ENCODE results near the gene ZNF239.
"Not testable (repeated sequence)": the region's sequence is repeated elsewhere in the genome, so short reads cannot be mapped to it uniquely, and the experiment has no call there.

Gene ZNF239

GRCh38 chr10:43598446-43598845, 24.0 kb upstream of the ZNF239 start:
- TF ChIP-seq, protein P1, sequence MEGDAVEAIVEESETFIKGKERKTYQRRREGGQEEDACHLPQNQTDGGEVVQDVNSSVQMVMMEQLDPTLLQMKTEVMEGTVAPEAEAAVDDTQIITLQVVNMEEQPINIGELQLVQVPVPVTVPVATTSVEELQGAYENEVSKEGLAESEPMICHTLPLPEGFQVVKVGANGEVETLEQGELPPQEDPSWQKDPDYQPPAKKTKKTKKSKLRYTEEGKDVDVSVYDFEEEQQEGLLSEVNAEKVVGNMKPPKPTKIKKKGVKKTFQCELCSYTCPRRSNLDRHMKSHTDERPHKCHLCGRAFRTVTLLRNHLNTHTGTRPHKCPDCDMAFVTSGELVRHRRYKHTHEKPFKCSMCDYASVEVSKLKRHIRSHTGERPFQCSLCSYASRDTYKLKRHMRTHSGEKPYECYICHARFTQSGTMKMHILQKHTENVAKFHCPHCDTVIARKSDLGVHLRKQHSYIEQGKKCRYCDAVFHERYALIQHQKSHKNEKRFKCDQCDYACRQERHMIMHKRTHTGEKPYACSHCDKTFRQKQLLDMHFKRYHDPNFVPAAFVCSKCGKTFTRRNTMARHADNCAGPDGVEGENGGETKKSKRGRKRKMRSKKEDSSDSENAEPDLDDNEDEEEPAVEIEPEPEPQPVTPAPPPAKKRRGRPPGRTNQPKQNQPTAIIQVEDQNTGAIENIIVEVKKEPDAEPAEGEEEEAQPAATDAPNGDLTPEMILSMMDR (IDR thresholded peaks at IDR 0.05; ENCODE audit: low read depth, low read length) = no peak
- Histone ChIP-seq H3K27me3 (ENCODE audit: insufficient read depth, low read depth, severe bottlenecking) (peaks cover 8% of the 10 kb centered on the region), H3K9me3 (ENCODE audit: severe bottlenecking) (peaks cover 10% of the 10 kb centered on the region), H3K27ac (no peak overlapping the region), H3K4me3 (ENCODE audit: low read depth, low read length) (no peak overlapping the region), H3K36me3 (no peaks in the 10 kb centered on the region)
- DNase-seq = no peak

DNA sequence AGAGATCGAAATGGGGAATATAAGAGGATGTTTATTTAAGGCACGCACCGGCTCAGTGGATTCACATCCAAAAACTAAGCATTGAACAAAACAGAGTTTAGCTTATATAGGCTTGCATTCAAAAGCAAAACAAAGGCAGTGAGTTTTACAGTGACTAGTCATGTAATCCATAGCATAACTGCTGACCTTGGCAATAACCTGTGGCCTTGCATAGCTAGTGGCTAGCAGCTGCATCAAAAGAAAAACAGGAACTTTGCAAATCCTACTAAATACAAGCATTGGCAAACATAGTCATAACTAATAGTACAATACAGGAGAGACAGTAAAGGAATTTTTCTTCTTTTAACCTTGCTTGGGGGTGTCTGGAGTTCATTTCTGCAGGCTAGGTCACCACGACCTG, 22.1 kb upstream of the ZNF239 start:
- no peak overlapping the region for H3K4me3 ChIP-seq (ENCODE audit: low read depth, low read length)
- no peaks in the 10 kb centered on the region for H3K36me3 ChIP-seq
- H3K9me3 ChIP-seq (ENCODE audit: severe bottlenecking) = peaks cover 18% of the 10 kb centered on the region
- DNase-seq = no peak
- TF ChIP-seq, protein P1 (IDR thresholded peaks at IDR 0.05; ENCODE audit: low read depth, low read length) = no peak
- no peak overlapping the region for H3K27ac ChIP-seq
- peaks cover 17% of the 10 kb centered on the region for H3K27me3 ChIP-seq (ENCODE audit: insufficient read depth, low read depth, severe bottlenecking)

- Histone ChIP-seq H3K4me3 (ENCODE audit: low read depth, low read length) (no peak overlapping the region), H3K27ac (no peak overlapping the region), H3K36me3 (no peaks in the 10 kb centered on the region), H3K27me3 (ENCODE audit: insufficient read depth, low read depth, severe bottlenecking) (peaks cover 22% of the 10 kb centered on the region), H3K9me3 (ENCODE audit: severe bottlenecking) (peaks cover 18% of the 10 kb centered on the region)
- TF ChIP-seq, protein P1 (IDR thresholded peaks at IDR 0.05; ENCODE audit: low read depth, low read length) = no peak
- DNase-seq = no peak
These were observed 21.4 kb upstream of the ZNF239 start for GRCh38 chr10:43595739-43596298.

GRCh38 chr10:43594944-43595589, 20.7 kb upstream of the ZNF239 start:
- Histone ChIP-seq H3K27me3 (ENCODE audit: insufficient read depth, low read depth, severe bottlenecking) (peaks cover 19% of the 10 kb centered on the region), H3K27ac (no peak overlapping the region), H3K4me3 (ENCODE audit: low read depth, low read length) (no peak overlapping the region), H3K9me3 (ENCODE audit: severe bottlenecking) (peaks cover 18% of the 10 kb centered on the region), H3K36me3 (no peaks in the 10 kb centered on the region)
- TF ChIP-seq, protein P1 (IDR thresholded peaks at IDR 0.05; ENCODE audit: low read depth, low read length) = no peak
- no peak for DNase-seq

DNA sequence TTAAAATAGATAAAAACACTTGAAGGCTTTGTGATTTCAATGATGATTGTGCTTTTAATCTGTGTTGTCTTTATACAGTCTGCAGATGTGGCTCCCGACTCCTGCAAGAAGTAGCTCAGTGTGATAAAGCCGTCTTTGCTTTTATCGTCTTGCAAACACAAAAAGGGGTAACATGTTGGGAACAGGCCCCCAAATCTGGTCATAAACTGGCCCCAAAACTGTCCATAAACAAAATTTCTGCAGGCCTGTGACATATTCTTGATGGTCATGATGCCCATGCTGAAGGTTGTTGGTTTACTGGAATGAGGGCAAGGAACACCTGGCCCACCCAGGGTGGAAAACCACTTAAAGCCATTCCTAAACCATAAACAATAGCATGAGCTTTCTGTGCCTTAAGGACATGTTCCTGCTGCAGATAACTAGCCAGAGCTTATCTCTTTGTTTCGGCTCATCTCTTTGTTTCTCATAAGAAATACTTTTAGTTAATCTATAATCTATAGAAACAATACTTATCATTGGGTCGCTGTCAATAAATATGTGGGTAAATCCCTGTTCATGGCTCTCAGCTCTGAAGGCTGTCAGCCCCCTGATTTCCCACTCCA, 17.0 kb upstream of the ZNF239 start:
- Histone ChIP-seq H3K9me3 (ENCODE audit: severe bottlenecking) (peaks cover 18% of the 10 kb centered on the region), H3K27ac (no peak overlapping the region), H3K27me3 (ENCODE audit: insufficient read depth, low read depth, severe bottlenecking) (peaks cover 19% of the 10 kb centered on the region), H3K4me3 (ENCODE audit: low read depth, low read length) (no peak overlapping the region), H3K36me3 (no peaks in the 10 kb centered on the region)
- no peak for DNase-seq
- TF ChIP-seq, protein P1 (IDR thresholded peaks at IDR 0.05; ENCODE audit: low read depth, low read length) = no peak

DNA sequence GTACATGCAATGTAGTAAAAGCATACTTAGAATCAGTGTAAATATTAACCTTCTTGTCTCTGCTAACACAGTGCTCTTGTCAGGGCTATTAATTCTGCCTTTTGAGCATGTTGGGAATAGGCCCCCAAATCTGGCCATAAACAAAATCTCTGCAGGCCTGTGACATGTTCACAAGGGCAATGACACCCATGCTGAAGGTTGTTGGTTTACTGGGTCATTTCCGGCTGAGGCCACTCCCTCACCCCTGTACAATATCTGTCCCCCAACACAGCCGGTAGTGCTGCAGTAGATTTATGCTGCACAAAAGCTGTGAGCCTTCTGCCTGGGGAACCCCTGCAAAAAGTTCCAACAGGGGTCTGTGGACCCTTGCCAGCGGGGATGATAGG, 12.3 kb upstream of the ZNF239 start:
- H3K9me3 ChIP-seq (ENCODE audit: severe bottlenecking); H3K4me3 ChIP-seq (ENCODE audit: low read depth, low read length); H3K27ac ChIP-seq; DNase-seq; H3K27me3 ChIP-seq (ENCODE audit: insufficient read depth, low read depth, severe bottlenecking); H3K36me3 ChIP-seq: not testable (repeated sequence)

Measured in WERI-Rb-1 (cell line).